Measurements from ENCODE around the gene LSAMP. TPM values are rescaled to one million over a fixed set of nuclear protein-coding genes. Genes with fewer than 3 reads are reported as not detected.

The LSAMP gene
- total RNA-seq, 1 experiment from 2014 or later: 0.15 TPM

GRCh38 chr3:115915061-115915460 is 530.2 kb downstream of the LSAMP start:
- Histone ChIP-seq H2AFZ (ENCODE audit: low read length) (no peak overlapping the region), H3K4me2 (ENCODE audit: low read length) (no peak overlapping the region), H4K20me1 (ENCODE audit: low read length) (no peaks in the 10 kb centered on the region), H3K4me1 (ENCODE audit: insufficient read depth, low read length) (no peaks in the 10 kb centered on the region), H3K27me3 (ENCODE audit: low read length) (no peaks in the 10 kb centered on the region), H3K79me2 (ENCODE audit: low read length) (no peaks in the 10 kb centered on the region), H3K36me3 (ENCODE audit: low read depth, low read length) (no peaks in the 10 kb centered on the region), H3K9me3 (ENCODE audit: low read length) (no peaks in the 10 kb centered on the region), H3K9ac (ENCODE audit: low read length) (no peak overlapping the region), H3F3A (ENCODE audit: low read length, unreplicated experiment) (no peaks in the 10 kb centered on the region), H3K9me2 (replicated peaks; ENCODE audit: low read length) (no peaks in the 10 kb centered on the region), H3K4me3 (ENCODE audit: low read length) (no peak overlapping the region), H3K27ac (ENCODE audit: low read length) (no peak overlapping the region)
- no peak for ATAC-seq
- ChIA-PET CTCF (no interaction called here), POLR2A (ENCODE audit: unreplicated experiment) (no interaction called here)
- no peak for DNase-seq
- BruUV-seq (replicated peaks): no TSS peak
- TF ChIP-seq EZH2 (IDR thresholded peaks at IDR 0.05; ENCODE audit: low read length, unreplicated experiment): no peak
- TF ChIP-seq EZH2phosphoT487 (IDR thresholded peaks at IDR 0.05; ENCODE audit: borderline replicate concordance, low read length): no peak
- TF ChIP-seq CTCF (conservative IDR thresholded peaks at IDR 0.05; ENCODE audit: low read depth, low read length): no peak
- intact Hi-C loops (cut with micrococcal nuclease): no loop called here

- no peak overlapping the region for H3K27ac ChIP-seq (ENCODE audit: low read length)
- no TSS peak for BruUV-seq (replicated peaks)
- ChIA-PET POLR2A (ENCODE audit: unreplicated experiment) (no interaction called here), CTCF (interaction anchor here (0.5 to 0.6 kb wide), 2 partner anchors 10 to 29 kb away, joined by 3 read pairs; no protein-coding TSS in a partner anchor)
- no peaks in the 10 kb centered on the region for H3K36me3 ChIP-seq (ENCODE audit: low read depth, low read length)
- H3K9me2 ChIP-seq (replicated peaks; ENCODE audit: low read length): no peaks in the 10 kb centered on the region
- DNase-seq (peak; percentile 50), ATAC-seq (peak; percentile 88)
- H3K9ac ChIP-seq (ENCODE audit: low read length): no peak overlapping the region
- no peak overlapping the region for H3K4me2 ChIP-seq (ENCODE audit: low read length)
- H3K9me3 ChIP-seq (ENCODE audit: low read length): no peaks in the 10 kb centered on the region
- no peaks in the 10 kb centered on the region for H3K79me2 ChIP-seq (ENCODE audit: low read length)
- no peak overlapping the region for H2AFZ ChIP-seq (ENCODE audit: low read length)
- H4K20me1 ChIP-seq (ENCODE audit: low read length): no peaks in the 10 kb centered on the region
- no peaks in the 10 kb centered on the region for H3K4me1 ChIP-seq (ENCODE audit: insufficient read depth, low read length)
- no peaks in the 10 kb centered on the region for H3F3A ChIP-seq (ENCODE audit: low read length, unreplicated experiment)
- H3K4me3 ChIP-seq (ENCODE audit: low read length): no peak overlapping the region
- H3K27me3 ChIP-seq (ENCODE audit: low read length): no peaks in the 10 kb centered on the region
- TF ChIP-seq CTCF (conservative IDR thresholded peaks at IDR 0.05; ENCODE audit: low read depth, low read length): peak; percentile 77
- no peak for TF ChIP-seq EZH2phosphoT487 (IDR thresholded peaks at IDR 0.05; ENCODE audit: borderline replicate concordance, low read length)
- intact Hi-C loops (cut with micrococcal nuclease): loop anchor here (1.0 kb wide), 1 partner anchor 81 kb away; no protein-coding TSS in a partner anchor
Observed at GRCh38 chr3:115913069-115913686, 532.1 kb downstream of the LSAMP start.

- Histone ChIP-seq H2AFZ (ENCODE audit: low read length) (no peak overlapping the region), H3K9me2 (replicated peaks; ENCODE audit: low read length) (no peaks in the 10 kb centered on the region), H3K4me1 (ENCODE audit: insufficient read depth, low read length) (no peaks in the 10 kb centered on the region), H3K79me2 (ENCODE audit: low read length) (no peaks in the 10 kb centered on the region), H3K36me3 (ENCODE audit: low read depth, low read length) (no peaks in the 10 kb centered on the region), H4K20me1 (ENCODE audit: low read length) (no peaks in the 10 kb centered on the region), H3K27ac (ENCODE audit: low read length) (no peak overlapping the region), H3F3A (ENCODE audit: low read length, unreplicated experiment) (no peaks in the 10 kb centered on the region), H3K4me3 (ENCODE audit: low read length) (no peak overlapping the region), H3K9ac (ENCODE audit: low read length) (no peak overlapping the region), H3K9me3 (ENCODE audit: low read length) (no peaks in the 10 kb centered on the region), H3K4me2 (ENCODE audit: low read length) (no peak overlapping the region), H3K27me3 (ENCODE audit: low read length) (no peaks in the 10 kb centered on the region)
- DNase-seq (no peak), ATAC-seq (no peak)
- TF ChIP-seq EZH2 (IDR thresholded peaks at IDR 0.05; ENCODE audit: low read length, unreplicated experiment) (no peak), CTCF (conservative IDR thresholded peaks at IDR 0.05; ENCODE audit: low read depth, low read length) (no peak), EZH2phosphoT487 (IDR thresholded peaks at IDR 0.05; ENCODE audit: borderline replicate concordance, low read length) (no peak)
- ChIA-PET POLR2A (ENCODE audit: unreplicated experiment) (no interaction called here), CTCF (no interaction called here)
- BruUV-seq (replicated peaks): no TSS peak
- intact Hi-C loops (cut with micrococcal nuclease): no loop called here
Observed at GRCh38 chr3:115912372-115912771, 532.9 kb downstream of the LSAMP start.

Measured in PC-3 (cell line).